Stimulated activated CD8-positive, alpha-beta memory T cell treated with anti-CD3 and anti-CD28 coated beads, Interleukin-12 subunit alpha, Interleukin-12 subunit beta, amount 100 ng/mL, for 1 hour (primary cell): ENCODE results near the gene COL1A2.

Source experiments
- DNase-seq: peaks from one replicate; pipeline ENCODE4 v3.0.0-alpha.2; 2020; ENCODE audit warnings: low read depth

The COL1A2 gene

GRCh38 chr7:94394437-94395140 lies at the start of gene COL1A2:
COL1A2 (plus strand) TSS chr7:94394895; CDS start chr7:94395032, 137 bp downstream.
- DNase-seq: no peak

- DNase-seq: no peak
Observed at GRCh38 chr7:94345907-94346306, 48.8 kb upstream of the COL1A2 start.

GRCh38 chr7:94348142-94348541 lies 46.6 kb upstream of the COL1A2 start:
- DNase-seq: no peak

GRCh38 chr7:94350734-94351133 lies 44.0 kb upstream of the COL1A2 start:
- DNase-seq: no peak

- no peak for DNase-seq
Observed at GRCh38 chr7:94351703-94352102, 43.0 kb upstream of the COL1A2 start.

- no peak for DNase-seq
Observed at GRCh38 chr7:94352887-94353286, 41.8 kb upstream of the COL1A2 start.

GRCh38 chr7:94354953-94355352 lies 39.7 kb upstream of the COL1A2 start:
- no peak for DNase-seq

- no peak for DNase-seq
Observed at GRCh38 chr7:94355454-94355853, 39.2 kb upstream of the COL1A2 start.

GRCh38 chr7:94357076-94357475 lies 37.6 kb upstream of the COL1A2 start:
- DNase-seq: no peak

- DNase-seq: no peak
Observed at GRCh38 chr7:94360926-94361325, 33.8 kb upstream of the COL1A2 start.

GRCh38 chr7:94362276-94362675 lies 32.4 kb upstream of the COL1A2 start:
- DNase-seq: no peak

GRCh38 chr7:94364816-94365215 lies 29.9 kb upstream of the COL1A2 start:
- no peak for DNase-seq

GRCh38 chr7:94366163-94366562 lies 28.5 kb upstream of the COL1A2 start:
- DNase-seq: no peak

GRCh38 chr7:94366832-94367231 lies 27.9 kb upstream of the COL1A2 start:
- DNase-seq: no peak

- no peak for DNase-seq
Observed at GRCh38 chr7:94367949-94368348, 26.7 kb upstream of the COL1A2 start.

GRCh38 chr7:94368371-94368791 lies 26.3 kb upstream of the COL1A2 start:
- no peak for DNase-seq

- no peak for DNase-seq
Observed at GRCh38 chr7:94374231-94374630, 20.5 kb upstream of the COL1A2 start.

- no peak for DNase-seq
Observed at GRCh38 chr7:94374721-94375566, 19.8 kb upstream of the COL1A2 start.

- no peak for DNase-seq
Observed at GRCh38 chr7:94375691-94376090, 19.0 kb upstream of the COL1A2 start.

- no peak for DNase-seq
Observed at GRCh38 chr7:94376281-94376680, 18.4 kb upstream of the COL1A2 start.

GRCh38 chr7:94378356-94378755 lies 16.3 kb upstream of the COL1A2 start:
- no peak for DNase-seq

GRCh38 chr7:94380264-94380663 lies 14.4 kb upstream of the COL1A2 start:
- DNase-seq: no peak

- no peak for DNase-seq
Observed at GRCh38 chr7:94382132-94382531, 12.6 kb upstream of the COL1A2 start.
